NT2/D1 (cell line): ENCODE measurements around the gene DSE.

ENCODE experiments used
- SUZ12 ChIP-seq: IDR thresholded peaks from 2 replicates; pipeline ENCODE4 v1.6.1; 2011; ENCODE audit not compliant: insufficient read length, insufficient read depth; ENCODE audit errors: extremely low read depth
- YY1 ChIP-seq: IDR thresholded peaks from 2 replicates; pipeline ENCODE4 v1.6.1; 2011; ENCODE audit not compliant: insufficient read length, insufficient read depth

DNA sequence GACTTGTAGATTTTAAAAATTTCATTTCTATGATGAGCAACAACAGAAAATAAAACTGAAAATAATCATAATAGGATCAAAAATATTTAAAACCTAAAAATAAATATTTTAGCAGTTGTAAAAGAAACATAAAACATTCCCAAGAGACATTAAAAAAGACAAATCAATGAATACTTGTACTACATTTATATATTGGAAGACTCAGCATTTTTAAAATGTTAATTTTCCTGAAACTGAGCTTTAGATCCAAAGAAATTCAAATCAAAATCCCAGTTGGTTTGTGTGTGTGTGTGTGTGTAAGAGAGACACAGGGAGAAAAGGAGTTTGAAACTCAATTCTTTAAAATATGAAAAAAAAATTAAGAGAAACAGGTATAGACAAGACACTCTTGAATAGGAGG, 38.7 kb upstream of the DSE start:
- TF ChIP-seq YY1 (no peak), SUZ12 (no peak)
